Right ventricle myocardium superior (tissue), 1 donor: ENCODE data around the gene TNFSF12. TPM values are rescaled to one million over a fixed set of nuclear protein-coding genes. Genes with fewer than 3 reads are reported as not detected.

ENCODE experiments used
- ATAC-seq: fragments of 200-7000 bp; cut with Tn5 transposase; one replicate; pipeline ENCODE4 v1.9.1; 2020; ENCODE audit warnings: mild to moderate bottlenecking; ENCODE audit not compliant: poor library complexity
- DNase-seq: peaks from one replicate; pipeline ENCODE4 v3.0.0-alpha.2; 2020
- intact Hi-C: fragments of 100-400 bp; cut with DNase I; formaldehyde crosslinking; loops from one replicate; pipeline ENCODE4 v1.11.2; 2022
- total RNA-seq: library from RNA; stranded (reverse); fragmentation: NEBNext Ultra II Directional; extraction: Animal tissue kit (Norgen Biotek cat#: 25700); gene quantifications from one replicate; pipeline ENCODE4 v1.2.1, GENCODE V29; 2021
- donor health status: DM: no; HTN: yes; CAD: no; lungs with severe emphysema.

TNFSF12 gene
- total RNA-seq, 1 donor from 2014 or later = 34.6 TPM

- peak; percentile 73 for DNase-seq
- peak; percentile 44 for ATAC-seq
- intact Hi-C loops = loop anchor here (2.0 to 10.0 kb wide), 2 partner anchors 124 to 206 kb away; partner anchors contain the start of genes KCTD11 and TMEM95
These were observed 11.5 kb downstream of the TNFSF12 start for GRCh38 chr17:7560172-7561027.

GRCh38 chr17:7561028-7561575 is 12.2 kb downstream of the TNFSF12 start:
- peak; percentile 82 for ATAC-seq
- DNase-seq = peak; percentile 94
- intact Hi-C loops = loop anchor here (2.0 to 10.0 kb wide), 2 partner anchors 124 to 206 kb away; partner anchors contain the start of genes KCTD11 and TMEM95

- intact Hi-C loops = loop anchor here (2.0 to 10.0 kb wide), 2 partner anchors 125 to 207 kb away; partner anchors contain the start of genes KCTD11 and TMEM95
- DNase-seq = peak; percentile 94
- ATAC-seq = peak; percentile 90
These were observed 12.8 kb downstream of the TNFSF12 start, which contains the start of gene SENP3 for GRCh38 chr17:7561589-7562207. TSS of gene SENP3 (plus strand) at chr17:7561919. CDS start at chr17:7563077, 1,158 bp downstream.

GRCh38 chr17:7562208-7562605 is 13.3 kb downstream of the TNFSF12 start:
- DNase-seq (no peak), ATAC-seq (no peak)
- intact Hi-C loops = loop anchor here (10.0 kb wide), 1 partner anchor 207 kb away; the partner anchor contains the start of genes KCTD11 and TMEM95

- no peak for DNase-seq
- ATAC-seq = no peak
- intact Hi-C loops = loop anchor here (10.0 kb wide), 1 partner anchor 208 kb away; the partner anchor contains the start of genes KCTD11 and TMEM95
These were observed 14.4 kb downstream of the TNFSF12 start for GRCh38 chr17:7563115-7563869.

- ATAC-seq (no peak), DNase-seq (no peak)
- intact Hi-C loops = loop anchor here (10.0 kb wide), 1 partner anchor 215 kb away; the partner anchor contains the start of genes KCTD11 and TMEM95
These were observed 20.7 kb downstream of the TNFSF12 start for GRCh38 chr17:7569571-7569970.

- no peak for DNase-seq
- intact Hi-C loops = no loop called here
- ATAC-seq = no peak
These were observed 21.5 kb downstream of the TNFSF12 start for GRCh38 chr17:7570351-7570750.

GRCh38 chr17:7572338-7572587 is 23.4 kb downstream of the TNFSF12 start:
- DNase-seq (no peak), ATAC-seq (no peak)
- intact Hi-C loops = no loop called here

- ATAC-seq = peak; percentile 94
- peak; percentile 100 for DNase-seq
- intact Hi-C loops = no loop called here
These were observed 23.9 kb downstream of the TNFSF12 start for GRCh38 chr17:7572588-7573323.

GRCh38 chr17:7573324-7574080 is 24.6 kb downstream of the TNFSF12 start:
- DNase-seq (peak; percentile 92), ATAC-seq (peak; percentile 77)
- intact Hi-C loops = no loop called here

- no peak for ATAC-seq
- intact Hi-C loops = no loop called here
- no peak for DNase-seq
These were observed 25.5 kb downstream of the TNFSF12 start for GRCh38 chr17:7574176-7574953.

- DNase-seq (no peak), ATAC-seq (no peak)
- intact Hi-C loops = no loop called here
These were observed 26.6 kb downstream of the TNFSF12 start for GRCh38 chr17:7575481-7575883.

- DNase-seq = no peak
- intact Hi-C loops = no loop called here
- ATAC-seq = no peak
These were observed 27.1 kb downstream of the TNFSF12 start for GRCh38 chr17:7575959-7576358.

GRCh38 chr17:7576432-7576937 is 27.6 kb downstream of the TNFSF12 start:
- no peak for ATAC-seq
- intact Hi-C loops = no loop called here

GRCh38 chr17:7577327-7578199 is 28.7 kb downstream of the TNFSF12 start:
- no peak for ATAC-seq
- no peak for DNase-seq
- intact Hi-C loops = no loop called here

More at GRCh38 chr17:7576432-7576937, 27.6 kb downstream of the TNFSF12 start:
- no peak for DNase-seq
